HL-60/S4 treated with retinoic acid at 250 ng/mL for 4 days and 3 days (cell line): ENCODE measurements around the gene C10orf90.

Experiments
- in situ Hi-C: fragments of 300-500 bp; cut with MboI; formaldehyde crosslinking; loops from 2 replicates; pipeline ENCODE4 v1.7.0; 2022; ENCODE audit warnings: low sequenced_read_pairs

The C10orf90 gene, protein sequence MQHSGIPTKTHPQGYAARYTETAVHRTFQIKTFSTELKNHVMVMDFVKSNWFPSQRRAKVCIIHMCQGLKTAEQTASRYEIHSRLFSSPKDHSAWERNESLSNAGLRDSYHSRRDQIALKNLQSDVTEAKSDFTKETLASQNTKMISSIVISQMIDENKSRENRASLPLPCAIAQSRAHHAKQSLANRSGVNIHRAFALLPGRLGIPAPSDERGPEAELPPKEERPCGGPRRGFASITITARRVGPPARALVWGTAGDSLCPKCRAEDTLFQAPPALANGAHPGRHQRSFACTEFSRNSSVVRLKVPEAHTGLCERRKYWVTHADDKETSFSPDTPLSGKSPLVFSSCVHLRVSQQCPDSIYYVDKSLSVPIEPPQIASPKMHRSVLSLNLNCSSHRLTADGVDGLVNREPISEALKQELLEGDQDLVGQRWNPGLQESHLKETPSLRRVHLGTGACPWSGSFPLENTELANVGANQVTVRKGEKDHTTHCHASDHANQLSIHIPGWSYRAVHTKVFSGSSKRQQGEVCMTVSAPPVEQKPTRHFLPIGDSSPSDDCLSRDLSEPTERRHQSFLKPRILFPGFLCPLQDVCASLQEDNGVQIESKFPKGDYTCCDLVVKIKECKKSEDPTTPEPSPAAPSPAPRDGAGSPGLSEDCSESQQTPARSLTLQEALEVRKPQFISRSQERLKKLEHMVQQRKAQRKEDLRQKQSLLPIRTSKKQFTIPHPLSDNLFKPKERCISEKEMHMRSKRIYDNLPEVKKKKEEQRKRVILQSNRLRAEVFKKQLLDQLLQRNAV

DNA sequence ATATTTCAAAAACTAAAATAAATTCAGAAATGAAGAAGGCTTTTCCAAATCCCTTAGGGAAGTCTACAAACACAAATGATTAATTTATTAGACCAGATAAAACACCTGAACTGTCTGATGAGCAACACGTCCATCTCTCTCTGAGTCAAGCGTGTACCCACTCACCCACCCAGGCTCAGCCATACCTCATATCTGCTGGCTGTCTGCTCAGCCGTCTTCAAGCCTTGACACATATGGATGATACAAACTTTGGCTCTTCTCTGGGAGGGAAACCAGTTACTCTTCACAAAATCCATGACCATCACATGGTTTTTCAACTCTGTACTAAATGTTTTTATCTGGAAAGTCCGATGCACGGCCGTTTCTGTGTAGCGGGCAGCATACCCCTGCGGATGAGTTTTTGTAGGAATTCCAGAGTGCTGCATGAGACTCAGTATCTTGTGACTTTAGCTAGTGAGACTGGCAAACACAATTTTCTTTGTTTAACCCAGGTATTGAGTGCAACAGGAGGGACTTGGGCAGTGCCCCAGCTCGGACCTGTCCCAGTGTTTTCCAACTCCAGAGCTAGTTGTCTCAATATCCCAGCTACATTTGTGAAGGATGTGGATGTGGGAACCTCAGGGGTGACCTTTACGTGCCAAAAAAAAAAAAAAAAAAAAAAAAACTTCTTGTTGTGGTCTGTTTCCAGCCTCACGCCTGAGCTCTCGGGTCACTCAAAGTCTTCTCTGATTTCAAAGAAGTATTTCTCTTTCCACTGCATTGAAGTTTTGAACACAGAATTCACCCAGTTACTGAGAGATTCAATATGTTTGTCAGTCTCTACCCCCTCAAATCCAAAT is at the start of gene C10orf90:
Gene C10orf90, minus strand, starts transcription at position 638 of the 839 bp plus-strand sequence. Its CDS starts 213 bp downstream, at position 425.
- in situ Hi-C loops, result no loop called here

DNA sequence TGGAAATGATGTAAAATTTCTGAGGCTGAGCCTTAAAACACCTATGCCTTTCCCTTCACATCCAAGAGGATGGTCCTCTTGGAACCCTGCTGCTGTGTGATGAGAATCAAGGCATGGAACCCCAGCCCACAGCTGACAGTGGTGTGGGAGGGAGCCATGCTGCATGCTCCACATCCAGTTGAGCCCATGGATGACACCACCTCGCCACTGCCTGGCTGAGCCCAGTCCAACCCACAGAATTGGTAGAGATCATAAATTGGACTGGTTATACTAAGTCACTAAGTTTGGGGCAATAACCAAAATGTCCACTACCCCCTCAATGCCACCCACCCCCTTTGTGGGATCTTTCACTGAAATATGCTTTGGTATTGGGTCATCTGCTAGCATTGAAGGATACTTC is 45.9 kb upstream of the C10orf90 start:
- in situ Hi-C loops, result no loop called here

DNA sequence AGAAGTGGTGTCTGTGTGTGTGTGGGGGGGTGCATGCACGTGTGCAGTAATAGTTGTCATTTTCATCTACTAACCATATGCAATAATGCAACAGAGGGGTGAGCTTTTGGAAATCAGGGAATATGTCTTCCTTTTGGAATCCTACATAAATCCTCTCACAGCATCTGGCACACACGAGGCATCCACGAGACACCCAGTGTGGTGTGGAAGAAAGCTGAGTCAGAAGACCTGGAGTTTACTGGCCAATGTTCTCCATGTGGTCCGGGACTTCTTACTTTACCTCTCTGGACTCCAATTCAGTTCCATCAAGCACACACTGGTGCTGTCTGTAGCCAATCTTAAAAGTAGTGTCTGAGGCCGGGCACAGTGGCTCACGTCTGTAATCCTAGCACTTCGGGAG is 43.1 kb upstream of the C10orf90 start:
- in situ Hi-C loops, result no loop called here

DNA sequence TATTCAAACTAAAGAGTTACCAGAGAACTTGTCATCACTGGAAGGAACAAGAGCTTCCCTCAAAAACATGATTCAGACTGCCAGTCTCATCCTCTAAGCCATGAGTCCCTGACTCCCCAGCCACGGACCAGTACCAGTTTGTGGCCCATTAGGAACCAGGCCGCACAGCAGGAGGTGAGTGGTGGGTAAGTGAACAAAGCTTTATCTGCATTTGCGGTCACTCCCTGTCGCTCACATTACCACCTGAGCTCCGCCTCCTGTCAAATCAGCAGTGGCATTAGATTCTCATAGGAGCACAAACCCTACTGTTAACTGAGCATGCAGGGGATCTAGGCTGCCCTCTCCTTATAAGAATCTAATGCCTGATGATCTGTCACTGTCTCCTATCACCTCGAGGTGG is 42.2 kb upstream of the C10orf90 start:
- in situ Hi-C loops, result no loop called here

DNA sequence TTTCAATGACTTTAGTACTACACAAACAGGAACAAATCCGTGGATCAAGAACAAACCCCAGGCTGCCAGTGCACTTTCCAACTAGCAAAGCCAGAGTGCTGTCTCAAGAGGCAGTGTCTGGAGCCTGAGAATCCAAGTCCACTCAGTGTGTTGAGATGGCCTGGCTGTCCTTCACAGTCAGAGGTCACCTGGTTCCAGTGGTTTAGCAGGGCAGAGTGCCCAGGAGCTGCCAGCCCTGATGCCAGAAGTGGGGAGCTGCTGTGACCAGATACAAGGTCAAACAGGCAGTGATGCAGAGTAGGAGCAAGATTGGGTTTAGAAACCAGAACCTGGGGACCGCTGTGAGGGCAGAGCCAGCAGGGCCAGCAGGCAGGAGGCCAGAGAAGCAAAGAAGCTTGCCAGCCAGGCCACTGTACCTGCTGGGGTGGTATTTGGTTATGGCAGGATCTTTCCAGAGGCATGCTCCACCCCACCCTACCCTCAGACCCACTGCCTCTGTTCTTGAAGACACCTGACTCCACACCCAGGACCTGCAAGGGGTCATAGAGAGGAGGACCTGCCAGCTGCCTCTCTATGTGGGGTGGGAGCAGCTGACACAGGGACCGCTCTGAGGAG is 35.6 kb upstream of the C10orf90 start:
- in situ Hi-C loops, result no loop called here

DNA sequence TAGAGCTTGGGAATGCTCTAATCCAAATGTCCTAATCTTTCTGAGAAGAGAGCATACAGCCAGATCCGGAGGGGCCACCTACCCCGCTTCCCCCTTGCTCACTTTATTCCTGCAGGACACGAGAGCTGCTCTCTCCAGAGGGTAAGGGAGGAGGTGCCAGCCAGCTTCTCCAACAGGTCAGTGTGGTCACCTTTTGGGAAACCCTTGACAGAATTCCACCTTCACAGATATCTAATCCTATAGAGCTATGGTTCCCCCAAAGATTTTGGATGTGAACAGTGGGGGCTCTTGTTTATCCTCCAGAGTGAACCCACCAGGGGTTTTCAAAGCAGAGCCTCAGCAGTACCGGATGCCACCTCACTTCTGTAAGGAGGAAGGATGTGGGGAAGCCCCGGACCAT is 34.6 kb upstream of the C10orf90 start:
- in situ Hi-C loops, result no loop called here

DNA sequence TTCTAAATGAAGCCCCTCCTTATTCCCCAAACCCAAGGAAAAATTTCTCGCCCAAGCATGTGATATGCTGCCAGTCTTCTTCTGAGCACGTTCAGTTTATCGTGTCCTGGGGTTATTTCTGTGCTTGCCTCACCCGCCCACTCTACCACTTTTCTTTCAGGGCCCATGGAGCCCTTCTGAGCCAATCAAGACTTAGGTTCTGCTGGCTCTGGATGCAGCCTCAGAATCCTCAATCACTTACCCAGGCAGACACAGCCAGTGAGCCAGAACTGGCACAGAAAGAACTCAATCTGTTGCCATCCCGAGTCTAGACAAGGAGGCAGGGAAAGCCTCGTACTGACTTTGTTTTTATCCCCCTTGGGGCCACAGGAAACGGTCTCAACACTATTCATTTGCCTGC is 34.2 kb upstream of the C10orf90 start:
- in situ Hi-C loops, result no loop called here

DNA sequence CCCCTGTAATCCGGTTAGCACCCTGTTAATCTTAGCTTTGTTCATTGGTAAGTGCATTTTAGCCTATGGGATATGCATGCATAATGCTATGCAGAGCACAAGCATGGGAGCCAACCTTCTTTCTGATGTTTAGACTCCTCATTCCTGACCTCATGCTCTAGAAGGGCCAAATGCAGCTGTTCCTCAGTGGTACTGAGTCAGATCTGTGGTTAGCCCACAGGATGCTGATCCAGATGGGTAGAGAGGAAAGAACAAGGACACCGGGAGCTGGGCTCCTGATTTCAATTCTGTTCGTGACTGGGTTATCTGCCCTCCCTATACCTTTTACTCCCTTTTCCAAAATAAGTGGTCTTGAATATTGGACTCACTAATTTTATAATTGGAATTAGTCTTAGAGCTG is 31.7 kb upstream of the C10orf90 start:
- in situ Hi-C loops, result no loop called here

DNA sequence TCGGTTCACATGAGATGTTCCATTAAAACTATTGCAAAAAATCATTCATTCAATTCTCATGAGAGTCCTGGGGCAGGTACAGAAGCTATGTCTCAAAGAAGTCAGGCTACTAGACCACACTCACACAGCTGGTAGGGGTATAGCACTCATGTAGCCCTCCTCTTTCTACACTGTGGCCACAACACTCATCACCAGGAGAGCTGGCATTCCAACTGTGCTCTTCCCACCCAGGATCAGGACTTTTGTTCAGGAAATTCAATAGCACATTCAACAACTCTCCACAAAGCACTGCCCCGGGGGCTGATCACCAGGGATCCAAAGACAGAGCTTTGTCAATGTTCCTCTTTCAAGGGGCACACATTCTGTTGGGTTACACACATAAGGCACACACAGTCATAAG is 31.0 kb upstream of the C10orf90 start:
- in situ Hi-C loops, result no loop called here

DNA sequence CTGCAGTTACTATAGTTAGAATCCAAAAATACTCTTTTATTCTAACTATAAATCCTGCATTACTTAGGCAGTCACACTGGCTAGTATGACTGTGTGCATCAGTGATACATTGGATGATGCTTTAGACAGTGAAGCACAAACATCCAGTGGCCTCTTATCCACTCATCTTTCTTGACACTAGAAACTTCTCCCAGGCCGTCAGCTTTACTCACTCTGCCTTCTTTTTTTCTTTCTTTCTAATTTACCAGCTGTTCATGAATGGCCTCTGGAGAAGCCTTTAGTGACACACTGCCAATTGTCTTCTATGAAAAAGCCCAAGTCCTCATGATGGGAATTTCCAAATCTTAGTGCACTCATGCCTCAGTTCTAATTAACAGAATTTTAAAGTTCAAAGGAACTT is 26.2 kb upstream of the C10orf90 start:
- in situ Hi-C loops, result no loop called here

DNA sequence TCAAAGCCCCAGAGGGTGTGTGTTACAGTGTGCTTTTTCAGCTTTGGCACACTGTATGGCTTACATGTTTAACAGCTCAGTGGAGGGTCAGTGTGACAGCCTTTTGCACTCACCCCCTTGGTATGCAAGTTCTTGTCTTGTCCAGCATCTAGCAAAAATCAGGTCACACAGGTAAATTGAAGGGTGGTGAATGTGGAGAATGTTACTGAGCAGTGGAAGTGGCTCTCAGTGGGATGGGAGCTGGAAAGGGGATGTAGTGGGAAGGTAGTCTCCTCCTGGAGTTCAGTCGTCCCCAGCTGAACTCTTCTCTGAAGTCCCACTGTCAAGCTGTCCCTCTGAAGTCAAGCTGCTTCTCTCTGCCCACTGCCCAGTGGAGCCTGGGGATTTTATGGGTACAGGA is 21.0 kb upstream of the C10orf90 start:
- in situ Hi-C loops, result no loop called here

DNA sequence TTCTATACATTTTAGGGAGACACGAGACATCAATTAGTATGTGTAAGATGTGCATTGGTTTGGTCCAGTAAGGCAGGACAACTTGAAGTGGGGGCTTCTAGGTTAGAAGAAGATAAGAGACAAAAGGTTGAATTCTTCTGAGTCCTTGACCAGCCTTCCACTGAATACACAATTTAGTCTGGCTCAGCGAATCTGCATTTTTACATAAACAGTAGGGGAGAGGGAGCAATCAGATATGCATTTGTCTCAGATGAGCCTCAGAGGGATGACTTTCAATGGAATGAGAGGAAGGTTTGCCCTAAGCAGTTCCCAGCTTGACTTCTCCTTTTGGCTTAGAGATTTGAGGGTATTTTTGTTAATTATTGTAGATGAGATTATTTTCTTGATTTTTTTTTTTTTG is 20.0 kb upstream of the C10orf90 start:
- in situ Hi-C loops, result no loop called here

DNA sequence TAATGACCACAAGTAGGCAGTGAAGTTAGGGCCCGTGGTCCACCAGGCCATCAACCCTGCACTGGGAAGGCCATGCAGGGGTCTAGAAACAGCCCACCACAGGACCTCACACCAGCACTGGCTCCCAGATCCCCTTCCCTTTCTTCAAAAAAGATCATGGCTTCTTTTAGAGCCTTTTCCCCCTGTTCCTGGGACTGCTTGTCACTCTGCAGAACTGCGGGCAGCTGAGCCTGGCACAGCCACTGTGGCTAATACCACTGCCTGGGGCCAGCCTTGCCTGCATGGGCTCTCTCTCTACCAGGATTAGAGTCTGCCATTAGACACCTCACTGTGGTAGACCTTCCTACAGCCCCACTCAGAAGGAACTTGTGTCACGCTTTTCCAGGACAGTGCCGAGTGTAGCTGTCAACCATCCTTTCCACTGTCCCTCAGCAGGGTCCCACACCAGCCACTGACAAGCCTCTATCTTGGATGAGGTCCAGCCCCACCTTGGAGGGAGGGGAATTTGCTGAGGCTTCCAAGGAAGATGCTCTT is 19.0 kb upstream of the C10orf90 start:
- in situ Hi-C loops, result no loop called here

DNA sequence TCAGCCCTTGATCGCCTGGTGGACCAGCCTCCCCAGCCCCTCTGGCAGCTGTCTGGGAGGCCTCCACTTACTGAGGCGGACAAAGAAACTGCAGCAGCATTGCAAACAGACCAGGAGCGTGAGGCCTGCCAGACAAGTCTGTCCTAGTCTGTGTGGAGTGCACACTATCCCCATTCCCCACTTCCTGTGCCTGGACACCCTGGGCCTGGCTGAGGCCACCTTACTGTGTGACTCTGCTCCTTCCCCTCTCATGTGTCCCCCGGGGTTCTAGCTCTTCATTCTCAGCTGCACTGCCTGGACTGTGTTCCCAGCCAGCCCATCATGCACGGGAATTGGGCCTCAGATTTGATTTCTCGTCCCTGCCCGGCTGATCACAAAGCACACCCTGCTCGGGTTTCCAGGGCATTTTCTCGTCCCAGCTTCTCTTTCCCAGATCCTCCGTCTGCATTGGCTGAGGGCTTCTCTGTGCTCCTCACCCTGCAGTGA is 16.7 kb upstream of the C10orf90 start:
- in situ Hi-C loops, result no loop called here

DNA sequence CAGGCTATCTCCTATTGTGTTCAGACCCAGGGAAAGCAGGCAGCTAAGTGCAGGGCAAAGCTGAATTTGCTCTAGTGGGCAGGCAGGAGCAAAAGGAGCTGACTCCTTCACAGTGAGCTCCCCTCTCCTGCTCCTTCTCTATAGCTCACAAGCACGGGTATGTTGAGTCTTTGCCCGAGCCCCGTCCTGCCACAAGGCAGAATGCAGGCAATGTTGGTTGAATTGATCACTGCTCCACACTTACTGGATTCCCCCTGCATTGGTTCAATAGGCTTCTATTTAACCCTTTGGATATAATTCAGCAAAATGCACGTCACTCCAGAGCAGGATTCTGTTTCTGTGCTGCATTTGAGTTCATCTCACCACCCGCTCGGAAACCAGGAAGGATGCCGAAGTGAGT is 16.2 kb upstream of the C10orf90 start:
- in situ Hi-C loops, result no loop called here

DNA sequence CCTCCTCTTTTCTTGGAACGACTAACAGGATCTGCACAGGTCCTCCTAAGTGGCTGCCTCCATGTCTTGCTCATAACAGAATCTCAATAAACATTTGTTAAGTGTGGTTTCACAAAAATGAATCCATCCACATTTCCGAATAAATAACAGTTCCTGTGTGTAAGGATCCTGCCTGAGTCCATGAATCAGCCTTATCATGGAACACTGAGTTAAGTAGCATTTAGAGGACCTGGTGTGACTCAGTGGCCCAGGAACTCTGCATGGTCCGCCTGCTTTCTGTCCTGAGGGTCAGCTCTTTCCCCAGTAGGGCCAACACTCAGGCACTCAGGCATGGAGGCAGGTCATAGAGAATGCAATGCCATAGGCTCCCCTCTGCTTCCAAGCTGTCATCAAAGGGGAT is 15.8 kb upstream of the C10orf90 start:
- in situ Hi-C loops, result no loop called here

DNA sequence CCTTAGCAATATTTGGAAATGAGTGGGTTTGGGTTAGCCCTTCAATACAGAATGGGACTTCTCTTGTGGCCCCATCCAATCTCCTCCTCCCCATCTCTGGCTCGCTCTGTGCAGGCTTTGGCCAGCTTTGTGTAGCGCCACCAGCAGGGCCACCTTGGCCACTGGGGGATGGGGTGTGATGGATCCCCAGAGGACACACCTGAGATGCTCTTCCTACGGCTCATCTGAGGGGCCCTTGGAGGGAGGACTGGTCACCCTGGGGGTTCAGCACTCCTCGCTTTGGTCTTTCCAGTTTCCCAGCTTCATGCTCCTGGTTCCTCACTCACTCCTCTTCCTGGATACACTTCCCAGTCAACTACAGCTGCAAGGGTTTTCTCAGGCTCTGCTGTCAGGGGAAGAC is 15.3 kb upstream of the C10orf90 start:
- in situ Hi-C loops, result no loop called here

DNA sequence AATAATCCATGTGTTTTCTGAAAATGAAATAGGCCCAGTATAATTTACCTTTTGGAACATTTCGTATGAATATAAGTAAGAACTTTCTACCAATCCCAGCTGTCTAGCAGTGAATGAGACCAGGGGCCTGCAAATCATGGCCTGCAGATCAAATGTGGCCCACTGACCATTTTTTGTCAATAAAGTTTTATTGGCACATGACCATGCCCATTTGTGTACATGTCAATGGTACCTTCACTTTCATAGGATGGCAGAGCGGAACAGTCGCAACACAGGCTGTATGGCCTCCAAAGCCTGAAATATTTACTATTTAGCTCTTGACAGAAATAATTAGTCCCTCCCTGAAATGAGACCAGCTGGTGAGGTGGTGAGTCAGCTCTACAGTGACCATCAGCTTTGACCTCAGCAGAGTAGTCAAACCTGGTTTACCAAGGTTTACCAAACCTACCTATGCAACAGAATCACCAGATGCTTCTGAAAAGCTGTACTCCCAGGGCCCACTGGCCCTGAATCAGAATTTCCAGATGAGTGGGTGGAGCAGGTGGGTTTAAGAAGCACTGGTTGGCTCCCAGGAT is 13.8 kb upstream of the C10orf90 start:
- in situ Hi-C loops, result no loop called here

DNA sequence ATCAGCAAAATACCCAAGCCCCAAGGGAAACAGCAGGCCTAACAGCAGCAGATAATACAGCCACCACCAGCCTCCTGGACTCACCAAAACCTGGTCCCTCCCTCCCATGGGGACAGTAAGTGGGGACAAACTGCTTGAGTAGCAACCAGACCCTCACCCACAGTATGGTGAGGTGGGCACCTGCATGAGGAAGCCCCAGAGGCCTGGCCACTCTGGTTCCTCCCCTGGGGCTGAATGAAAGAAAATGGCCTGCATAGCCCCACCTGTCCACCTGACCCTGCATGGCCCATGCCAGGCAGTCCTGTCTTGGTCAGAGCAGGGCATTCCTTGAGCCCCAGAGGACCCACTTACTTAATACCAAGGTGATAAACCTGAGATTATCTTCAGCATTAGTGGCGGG is 13.0 kb upstream of the C10orf90 start:
- in situ Hi-C loops, result no loop called here
